Measurements from ENCODE around the gene UIMC1.

DNA sequence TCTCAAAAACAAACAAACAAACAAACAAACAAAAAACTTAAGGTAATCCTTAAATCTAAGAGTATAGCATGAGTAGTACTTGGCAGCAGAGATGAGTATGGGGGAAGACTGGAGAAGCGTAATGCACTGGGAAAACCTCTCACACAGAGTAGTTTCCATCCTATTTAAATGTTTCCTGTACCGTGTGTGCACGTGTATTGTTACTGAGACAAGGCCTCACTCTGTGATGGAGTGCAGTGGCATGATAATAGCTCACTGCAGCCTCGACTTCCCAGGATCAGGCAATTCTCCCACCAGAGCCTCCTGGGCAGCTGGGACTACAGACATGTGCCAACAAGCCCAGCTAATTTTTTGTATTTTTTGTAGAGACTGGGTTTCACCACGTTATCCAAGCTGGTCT is 2.9 kb downstream of the UIMC1 start:
- TF ChIP-seq POLR2A (IDR thresholded peaks at IDR 0.05) (no peak), POLR2AphosphoS5 (IDR thresholded peaks at IDR 0.05; ENCODE audit: insufficient read depth in 1 of 2, low read depth in 1 of 2) (no peak)
- TF ChIP-seq, protein P1, sequence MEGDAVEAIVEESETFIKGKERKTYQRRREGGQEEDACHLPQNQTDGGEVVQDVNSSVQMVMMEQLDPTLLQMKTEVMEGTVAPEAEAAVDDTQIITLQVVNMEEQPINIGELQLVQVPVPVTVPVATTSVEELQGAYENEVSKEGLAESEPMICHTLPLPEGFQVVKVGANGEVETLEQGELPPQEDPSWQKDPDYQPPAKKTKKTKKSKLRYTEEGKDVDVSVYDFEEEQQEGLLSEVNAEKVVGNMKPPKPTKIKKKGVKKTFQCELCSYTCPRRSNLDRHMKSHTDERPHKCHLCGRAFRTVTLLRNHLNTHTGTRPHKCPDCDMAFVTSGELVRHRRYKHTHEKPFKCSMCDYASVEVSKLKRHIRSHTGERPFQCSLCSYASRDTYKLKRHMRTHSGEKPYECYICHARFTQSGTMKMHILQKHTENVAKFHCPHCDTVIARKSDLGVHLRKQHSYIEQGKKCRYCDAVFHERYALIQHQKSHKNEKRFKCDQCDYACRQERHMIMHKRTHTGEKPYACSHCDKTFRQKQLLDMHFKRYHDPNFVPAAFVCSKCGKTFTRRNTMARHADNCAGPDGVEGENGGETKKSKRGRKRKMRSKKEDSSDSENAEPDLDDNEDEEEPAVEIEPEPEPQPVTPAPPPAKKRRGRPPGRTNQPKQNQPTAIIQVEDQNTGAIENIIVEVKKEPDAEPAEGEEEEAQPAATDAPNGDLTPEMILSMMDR (IDR thresholded peaks at IDR 0.05): no peak

All from vagina (tissue), 2 donors.